K562 (cell line): ENCODE results near the gene NRIP2.
A peak's percentile ranks its signal among the peaks of the same experiment; 100 is the strongest.

Experiments
- CEBPG ChIP-seq, 3 experiments: fragments of 200-800 bp in 1 of 3; sonication (Bioruptor generic) in 1 of 3; sonication (generic) in 1 of 3; formaldehyde crosslinking in 1 of 3; IDR thresholded peaks in 2 of 3; conservative IDR thresholded peaks in 1 of 3; 2 replicates each; pipeline versions ENCODE4 v1.6.1 to v1.8.0; 2016 to 2022; ENCODE audit warnings: missing compliant biosample characterization in 2 of 3, missing genetic modification characterization in 2 of 3, mild to moderate bottlenecking in 1 of 3, missing genetic modification reagents in 1 of 3
- CXXC5 ChIP-seq: fragments of 250-450 bp; sonication (Bioruptor Pico); IDR thresholded peaks from 2 replicates; pipeline ENCODE4 v1.8.0; 2022; ENCODE audit warnings: inconsistent platforms, mild to moderate bottlenecking, moderate library complexity
- FOXM1 ChIP-seq, 2 experiments: fragments of 450-650 bp in 1 of 2; sonication (generic) in 1 of 2; formaldehyde crosslinking in 1 of 2; IDR thresholded peaks; 2 replicates each; pipeline versions ENCODE4 v1.6.1 to v1.9.0; 2017 to 2022; ENCODE audit warnings: low read depth in 2 of 2, mild to moderate bottlenecking in 2 of 2, missing genetic modification reagents in 1 of 2, moderate library complexity in 1 of 2
- GTF2F1 ChIP-seq: IDR thresholded peaks from 2 replicates; pipeline ENCODE4 v1.6.1; 2011; ENCODE audit warnings: low read depth, low read length, improper control_type of control experiment
- KLF13 ChIP-seq: fragments of 450-650 bp; IDR thresholded peaks from 2 replicates; pipeline ENCODE4 v1.6.1; 2016; ENCODE audit warnings: missing genetic modification characterization, low read depth, mild to moderate bottlenecking, missing compliant biosample characterization, moderate library complexity, borderline replicate concordance
- MAZ ChIP-seq, 2 experiments: fragments of 450-650 bp in 1 of 2; sonication (generic) in 1 of 2; formaldehyde crosslinking; IDR thresholded peaks in 1 of 2; conservative IDR thresholded peaks in 1 of 2; 2 replicates each; pipeline versions ENCODE4 v1.4.0 to v1.5.0; 2020; ENCODE audit warnings: mild to moderate bottlenecking in 1 of 2, missing genetic modification reagents in 1 of 2
- MLX ChIP-seq, 2 experiments: fragments of 450-650 bp in 1 of 2; sonication (generic) in 1 of 2; formaldehyde crosslinking; conservative IDR thresholded peaks; 2 replicates each; pipeline versions ENCODE4 v1.4.0 to v1.8.1; 2020 to 2022; ENCODE audit warnings: mild to moderate bottlenecking in 1 of 2, missing genetic modification reagents in 1 of 2
- NFIX ChIP-seq: fragments of 250-450 bp; sonication (Bioruptor Pico); IDR thresholded peaks from 2 replicates; pipeline ENCODE4 v1.4.0; 2020; ENCODE audit warnings: low read depth, mild to moderate bottlenecking, moderate library complexity
- RAD21 ChIP-seq, 2 experiments: fragments of 250-450 bp in 1 of 2; fragments of 450-650 bp in 1 of 2; sonication (Bioruptor Pico) in 1 of 2; formaldehyde crosslinking in 1 of 2; IDR thresholded peaks in 1 of 2; conservative IDR thresholded peaks in 1 of 2; 2 replicates each; pipeline versions ENCODE4 v1.4.0 to v1.8.0; 2020 to 2022; ENCODE audit warnings: mild to moderate bottlenecking in 2 of 2, moderate library complexity in 1 of 2
- RNF219 ChIP-seq: fragments of 250-450 bp; sonication (Bioruptor Pico); IDR thresholded peaks from 2 replicates; pipeline ENCODE4 v1.5.0; 2022; ENCODE audit warnings: mild to moderate bottlenecking
- SOX6 ChIP-seq: fragments of 450-650 bp; IDR thresholded peaks from 2 replicates; pipeline ENCODE4 v1.6.1; 2014; ENCODE audit warnings: mild to moderate bottlenecking
- ZNF24 ChIP-seq: fragments of 450-650 bp; IDR thresholded peaks from 2 replicates; pipeline ENCODE4 v1.6.1; 2016
- TF ChIP-seq, protein P1 (sequence below): fragments of 150-350 bp; conservative IDR thresholded peaks from 2 replicates; pipeline ENCODE4 v1.6.1; 2014; ENCODE audit warnings: low read length

DNA sequence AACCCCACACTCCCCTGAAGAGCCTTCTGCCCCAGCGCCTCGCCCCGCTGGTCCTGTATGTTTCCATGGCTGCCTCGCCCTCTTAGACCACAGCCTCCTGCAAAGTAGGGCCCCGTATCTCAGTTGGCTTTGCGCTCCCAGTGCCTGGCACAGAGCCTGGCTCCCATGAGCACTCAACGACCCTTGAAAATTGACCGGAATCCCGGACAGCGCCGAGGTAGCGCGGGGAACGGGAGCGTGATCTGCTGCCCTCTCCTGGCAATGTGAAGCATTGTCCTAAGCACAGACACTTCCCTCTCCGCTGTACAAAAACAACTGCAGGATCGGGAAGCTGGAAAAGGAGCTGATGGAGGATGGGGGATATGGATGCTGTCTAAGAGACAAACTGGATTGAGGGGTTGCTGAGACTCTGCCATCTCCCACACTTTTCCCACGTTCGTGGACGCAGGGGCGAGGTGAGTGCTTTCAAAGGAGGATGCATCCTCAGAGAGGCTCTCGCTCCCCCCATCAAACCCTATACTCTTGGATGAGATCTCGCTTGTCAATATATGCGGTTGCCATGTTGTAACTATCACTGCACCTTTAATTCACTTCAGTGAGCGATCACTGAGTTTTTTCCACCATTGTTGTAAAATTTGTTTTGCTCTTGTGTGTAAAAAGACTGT is 50.8 kb downstream of the NRIP2 start:
- no peak for TF ChIP-seq CEBPG (CRISPR knock-in tag; IDR thresholded peaks at IDR 0.05)
- TF ChIP-seq CEBPG (tag; conservative IDR thresholded peaks at IDR 0.05 in 1 of 2, IDR thresholded peaks at IDR 0.05 in 1 of 2) = no peak
- no peak for TF ChIP-seq RNF219 (CRISPR knock-in tag)
- no peak; the same call in 1 of the 2 replicates for TF ChIP-seq CXXC5
- TF ChIP-seq, protein P1, sequence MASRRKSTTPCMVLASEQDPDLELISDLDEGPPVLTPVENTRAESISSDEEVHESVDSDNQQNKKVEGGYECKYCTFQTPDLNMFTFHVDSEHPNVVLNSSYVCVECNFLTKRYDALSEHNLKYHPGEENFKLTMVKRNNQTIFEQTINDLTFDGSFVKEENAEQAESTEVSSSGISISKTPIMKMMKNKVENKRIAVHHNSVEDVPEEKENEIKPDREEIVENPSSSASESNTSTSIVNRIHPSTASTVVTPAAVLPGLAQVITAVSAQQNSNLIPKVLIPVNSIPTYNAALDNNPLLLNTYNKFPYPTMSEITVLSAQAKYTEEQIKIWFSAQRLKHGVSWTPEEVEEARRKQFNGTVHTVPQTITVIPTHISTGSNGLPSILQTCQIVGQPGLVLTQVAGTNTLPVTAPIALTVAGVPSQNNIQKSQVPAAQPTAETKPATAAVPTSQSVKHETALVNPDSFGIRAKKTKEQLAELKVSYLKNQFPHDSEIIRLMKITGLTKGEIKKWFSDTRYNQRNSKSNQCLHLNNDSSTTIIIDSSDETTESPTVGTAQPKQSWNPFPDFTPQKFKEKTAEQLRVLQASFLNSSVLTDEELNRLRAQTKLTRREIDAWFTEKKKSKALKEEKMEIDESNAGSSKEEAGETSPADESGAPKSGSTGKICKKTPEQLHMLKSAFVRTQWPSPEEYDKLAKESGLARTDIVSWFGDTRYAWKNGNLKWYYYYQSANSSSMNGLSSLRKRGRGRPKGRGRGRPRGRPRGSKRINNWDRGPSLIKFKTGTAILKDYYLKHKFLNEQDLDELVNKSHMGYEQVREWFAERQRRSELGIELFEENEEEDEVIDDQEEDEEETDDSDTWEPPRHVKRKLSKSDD = no peak
- TF ChIP-seq NFIX = no peak
- no peak for TF ChIP-seq KLF13
- TF ChIP-seq MLX (CRISPR knock-in tag; conservative IDR thresholded peaks at IDR 0.05) = no peak
- TF ChIP-seq FOXM1 (IDR thresholded peaks at IDR 0.05; ENCODE audit: low read depth) = no peak
- TF ChIP-seq FOXM1 (CRISPR knock-in tag; IDR thresholded peaks at IDR 0.05; ENCODE audit: low read depth) = no peak
- TF ChIP-seq GTF2F1 = no peak
- no peak for TF ChIP-seq ZNF24
- no peak for TF ChIP-seq SOX6
- no peak for TF ChIP-seq MAZ (CRISPR knock-in tag; conservative IDR thresholded peaks at IDR 0.05 in 1 of 2, IDR thresholded peaks at IDR 0.05 in 1 of 2)
- peak; percentile 47 to 62 for TF ChIP-seq RAD21 (CRISPR knock-in tag; conservative IDR thresholded peaks at IDR 0.05 in 1 of 2, IDR thresholded peaks at IDR 0.05 in 1 of 2)
